ENCODE results near the gene EXOC4. TPM values are rescaled to one million over a fixed set of nuclear protein-coding genes. Genes with fewer than 3 reads are reported as not detected.

EXOC4 gene
- total RNA-seq, 1 donor from 2014 or later: 103 TPM

DNA sequence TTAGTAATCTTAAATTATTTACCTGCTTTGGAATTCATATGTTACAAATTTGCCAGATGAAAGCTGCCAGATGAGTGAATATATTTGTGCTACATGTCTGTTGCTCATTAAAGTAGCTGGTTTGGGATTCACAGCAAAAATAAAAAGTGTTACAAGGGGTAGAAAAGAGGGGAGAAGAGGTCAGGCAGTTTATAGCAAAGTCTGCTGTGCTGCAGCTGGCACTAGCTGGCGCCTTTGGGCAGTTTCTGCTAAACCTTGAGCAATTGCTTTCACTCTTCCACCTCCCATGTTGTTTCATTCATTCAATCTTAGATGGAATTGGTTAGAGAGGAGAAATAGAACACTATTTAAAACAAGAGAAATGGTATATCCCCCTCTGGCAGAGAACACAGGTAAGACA is 470.2 kb downstream of the EXOC4 start:
- H3K36me3 Mint-ChIP-seq (ENCODE audit: low read depth): peaks cover 3% of the 10 kb centered on the region
- ChIA-PET CTCF (no interaction called here), POLR2A (no interaction called here)
- intact Hi-C loops (cut with micrococcal nuclease): no loop called here
- H3K9me3 Mint-ChIP-seq: no peaks in the 10 kb centered on the region
- H3K27ac Mint-ChIP-seq: no peak overlapping the region
- no peaks in the 10 kb centered on the region for H3K27me3 Mint-ChIP-seq
- TF ChIP-seq, protein P1, sequence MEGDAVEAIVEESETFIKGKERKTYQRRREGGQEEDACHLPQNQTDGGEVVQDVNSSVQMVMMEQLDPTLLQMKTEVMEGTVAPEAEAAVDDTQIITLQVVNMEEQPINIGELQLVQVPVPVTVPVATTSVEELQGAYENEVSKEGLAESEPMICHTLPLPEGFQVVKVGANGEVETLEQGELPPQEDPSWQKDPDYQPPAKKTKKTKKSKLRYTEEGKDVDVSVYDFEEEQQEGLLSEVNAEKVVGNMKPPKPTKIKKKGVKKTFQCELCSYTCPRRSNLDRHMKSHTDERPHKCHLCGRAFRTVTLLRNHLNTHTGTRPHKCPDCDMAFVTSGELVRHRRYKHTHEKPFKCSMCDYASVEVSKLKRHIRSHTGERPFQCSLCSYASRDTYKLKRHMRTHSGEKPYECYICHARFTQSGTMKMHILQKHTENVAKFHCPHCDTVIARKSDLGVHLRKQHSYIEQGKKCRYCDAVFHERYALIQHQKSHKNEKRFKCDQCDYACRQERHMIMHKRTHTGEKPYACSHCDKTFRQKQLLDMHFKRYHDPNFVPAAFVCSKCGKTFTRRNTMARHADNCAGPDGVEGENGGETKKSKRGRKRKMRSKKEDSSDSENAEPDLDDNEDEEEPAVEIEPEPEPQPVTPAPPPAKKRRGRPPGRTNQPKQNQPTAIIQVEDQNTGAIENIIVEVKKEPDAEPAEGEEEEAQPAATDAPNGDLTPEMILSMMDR (IDR thresholded peaks at IDR 0.05): no peak
- H3K4me3 Mint-ChIP-seq: no peak overlapping the region
- DNase-seq: no peak
- no peaks in the 10 kb centered on the region for H3K4me1 Mint-ChIP-seq
- ATAC-seq (ENCODE audit: low read depth): no peak

DNA sequence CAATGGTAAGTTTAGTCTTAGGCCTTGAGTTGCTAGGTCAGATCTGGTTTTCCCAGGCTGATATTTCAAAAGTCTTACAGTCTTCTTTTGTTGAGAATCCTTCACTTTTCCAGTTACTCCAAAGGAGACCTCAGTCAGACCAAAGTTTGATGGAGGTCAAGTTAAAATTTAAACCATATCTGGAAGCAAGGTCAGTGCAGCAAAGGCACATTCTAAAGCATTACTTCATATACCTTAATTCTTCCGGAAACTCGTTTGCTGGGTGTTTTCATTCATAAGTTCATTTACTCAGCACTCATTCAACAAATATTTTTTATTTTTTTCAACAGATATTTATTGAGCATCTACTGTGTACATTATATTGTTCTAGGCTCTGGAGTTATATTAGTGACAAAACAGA is 471.3 kb downstream of the EXOC4 start:
- no peak for ATAC-seq (ENCODE audit: low read depth)
- no peak overlapping the region for H3K4me3 Mint-ChIP-seq

DNA sequence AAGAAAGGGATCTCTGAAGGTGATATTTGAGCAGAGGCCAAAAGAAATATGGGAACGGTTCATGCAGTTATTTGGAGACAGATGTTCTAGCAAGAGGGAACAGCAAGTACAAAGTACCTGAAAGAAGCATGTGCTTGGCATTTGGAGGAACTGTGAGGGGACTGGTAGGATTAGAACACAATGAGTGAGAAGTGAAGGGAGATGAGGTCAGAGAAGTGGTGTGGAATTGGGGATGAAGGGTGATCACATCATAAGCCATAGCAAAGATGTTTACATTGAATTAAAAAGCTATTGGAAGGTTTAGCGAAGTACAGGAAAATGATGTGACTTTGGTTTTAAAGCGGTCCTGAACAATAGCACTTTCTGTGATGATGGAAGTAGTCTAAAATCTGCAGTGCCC is 471.8 kb downstream of the EXOC4 start:
- Mint-ChIP-seq H3K9me3 (no peaks in the 10 kb centered on the region), H3K36me3 (ENCODE audit: low read depth) (peaks cover 4% of the 10 kb centered on the region), H3K4me1 (no peaks in the 10 kb centered on the region), H3K4me3 (no peak overlapping the region), H3K27me3 (no peaks in the 10 kb centered on the region), H3K27ac (no peak overlapping the region)
- ChIA-PET CTCF (no interaction called here), POLR2A (no interaction called here)
- ATAC-seq (ENCODE audit: low read depth) (no peak), DNase-seq (no peak)
- intact Hi-C loops (cut with micrococcal nuclease): no loop called here
- TF ChIP-seq, protein P1 (IDR thresholded peaks at IDR 0.05): no peak

More for the DNA sequence above, 471.3 kb downstream of the EXOC4 start:
- POLR2A ChIA-PET: no interaction called here
- intact Hi-C loops (cut with micrococcal nuclease): no loop called here
- H3K36me3 Mint-ChIP-seq (ENCODE audit: low read depth): peaks cover 4% of the 10 kb centered on the region
- H3K27me3 Mint-ChIP-seq: no peaks in the 10 kb centered on the region
- DNase-seq: no peak
- H3K9me3 Mint-ChIP-seq: no peaks in the 10 kb centered on the region
- CTCF ChIA-PET: no interaction called here
- no peak overlapping the region for H3K27ac Mint-ChIP-seq
- H3K4me1 Mint-ChIP-seq: no peaks in the 10 kb centered on the region
- TF ChIP-seq, protein P1 (IDR thresholded peaks at IDR 0.05): no peak

DNA sequence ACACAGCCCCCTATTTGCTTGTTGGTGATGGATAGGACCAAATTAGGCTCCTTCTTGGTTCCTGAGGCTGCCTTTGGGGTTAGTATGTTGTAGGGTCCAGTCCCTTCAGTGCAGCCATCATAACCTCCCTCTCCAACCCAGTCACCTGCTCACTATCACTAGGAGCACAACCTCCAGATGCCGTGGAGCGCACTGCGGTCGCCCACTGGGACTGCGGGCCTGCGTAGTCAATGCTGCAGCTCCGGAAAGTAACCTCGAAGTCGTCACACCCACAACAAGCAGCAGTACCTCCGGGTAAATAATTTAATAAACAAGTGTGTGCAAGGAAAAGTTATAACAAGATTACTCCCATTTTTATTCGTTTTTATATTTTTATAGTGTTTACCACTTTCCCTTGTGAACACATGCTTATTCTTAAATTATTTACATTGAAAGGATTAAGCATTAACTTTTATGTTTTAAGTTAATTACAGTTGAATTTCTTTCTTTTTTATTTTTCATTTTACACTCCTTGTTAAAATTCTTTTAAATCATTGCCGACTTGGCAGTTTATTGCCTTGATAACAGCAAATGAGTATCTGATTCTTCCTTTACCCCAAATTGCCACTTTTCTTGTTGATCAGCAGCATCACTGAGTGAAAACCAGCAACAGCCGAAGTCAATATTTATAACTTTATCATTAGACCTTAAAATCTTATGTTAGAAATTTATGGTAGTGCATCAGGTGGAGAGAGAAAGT is 474.8 kb downstream of the EXOC4 start:
- ATAC-seq (ENCODE audit: low read depth) (no peak), DNase-seq (no peak)
- CTCF ChIA-PET: no interaction called here
- H3K4me3 Mint-ChIP-seq: no peak overlapping the region
- no peak overlapping the region for H3K27ac Mint-ChIP-seq
- no peaks in the 10 kb centered on the region for H3K9me3 Mint-ChIP-seq
- no peaks in the 10 kb centered on the region for H3K4me1 Mint-ChIP-seq
- intact Hi-C loops (cut with micrococcal nuclease): no loop called here
- TF ChIP-seq, protein P1 (IDR thresholded peaks at IDR 0.05): no peak
- H3K27me3 Mint-ChIP-seq: no peaks in the 10 kb centered on the region
- POLR2A ChIA-PET: no interaction called here
- peaks cover 5% of the 10 kb centered on the region for H3K36me3 Mint-ChIP-seq (ENCODE audit: low read depth)

- TF ChIP-seq, protein P1 (IDR thresholded peaks at IDR 0.05): no peak
- ATAC-seq (ENCODE audit: low read depth): no peak
- Mint-ChIP-seq H3K4me3 (no peak overlapping the region), H3K9me3 (no peaks in the 10 kb centered on the region), H3K27me3 (no peaks in the 10 kb centered on the region), H3K27ac (no peak overlapping the region), H3K4me1 (no peaks in the 10 kb centered on the region), H3K36me3 (ENCODE audit: low read depth) (peaks cover 7% of the 10 kb centered on the region)
- POLR2A ChIA-PET: no interaction called here
- CTCF ChIA-PET: no interaction called here
- intact Hi-C loops (cut with micrococcal nuclease): no loop called here
- DNase-seq: no peak
Observed at GRCh38 chr7:133730360-133730759, 477.5 kb downstream of the EXOC4 start.

Measured in activated B cell treated with CpG ODN at 0.5 μM for 24 hours (primary cell).